Measurements from ENCODE around the gene GRIA3.

- TF ChIP-seq EZH2 (IDR thresholded peaks at IDR 0.05; ENCODE audit: low read length, unreplicated experiment): no peak
- TF ChIP-seq CTCF (conservative IDR thresholded peaks at IDR 0.05; ENCODE audit: low read depth, low read length): no peak
- TF ChIP-seq EZH2phosphoT487 (IDR thresholded peaks at IDR 0.05; ENCODE audit: borderline replicate concordance, low read length): no peak
Observed at GRCh38 chrX:123476611-123477219, 292.6 kb downstream of the GRIA3 start.
